Measurements from ENCODE around the gene HINT3.

- TF ChIP-seq, protein P1, sequence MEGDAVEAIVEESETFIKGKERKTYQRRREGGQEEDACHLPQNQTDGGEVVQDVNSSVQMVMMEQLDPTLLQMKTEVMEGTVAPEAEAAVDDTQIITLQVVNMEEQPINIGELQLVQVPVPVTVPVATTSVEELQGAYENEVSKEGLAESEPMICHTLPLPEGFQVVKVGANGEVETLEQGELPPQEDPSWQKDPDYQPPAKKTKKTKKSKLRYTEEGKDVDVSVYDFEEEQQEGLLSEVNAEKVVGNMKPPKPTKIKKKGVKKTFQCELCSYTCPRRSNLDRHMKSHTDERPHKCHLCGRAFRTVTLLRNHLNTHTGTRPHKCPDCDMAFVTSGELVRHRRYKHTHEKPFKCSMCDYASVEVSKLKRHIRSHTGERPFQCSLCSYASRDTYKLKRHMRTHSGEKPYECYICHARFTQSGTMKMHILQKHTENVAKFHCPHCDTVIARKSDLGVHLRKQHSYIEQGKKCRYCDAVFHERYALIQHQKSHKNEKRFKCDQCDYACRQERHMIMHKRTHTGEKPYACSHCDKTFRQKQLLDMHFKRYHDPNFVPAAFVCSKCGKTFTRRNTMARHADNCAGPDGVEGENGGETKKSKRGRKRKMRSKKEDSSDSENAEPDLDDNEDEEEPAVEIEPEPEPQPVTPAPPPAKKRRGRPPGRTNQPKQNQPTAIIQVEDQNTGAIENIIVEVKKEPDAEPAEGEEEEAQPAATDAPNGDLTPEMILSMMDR (IDR thresholded peaks at IDR 0.05) = no peak
- no peak for TF ChIP-seq POLR2A (IDR thresholded peaks at IDR 0.05)
Measured at GRCh38 chr6:125930765-125931418, 25.7 kb upstream of the HINT3 start.
